Epithelial cell of prostate (primary cell): ENCODE measurements around the gene MRPL12.

Experiments used
- DNase-seq: peaks from one replicate; pipeline ENCODE4 v3.0.0-alpha.2; 2011; ENCODE audit warnings: low read depth, low spot score
- H3K27ac ChIP-seq: fragments of 450-650 bp; 2 replicates; pipeline ENCODE4 v1.5.1; 2017; ENCODE audit warnings: mild to moderate bottlenecking

MRPL12 gene

GRCh38 chr17:81700353-81701287, 2.5 kb upstream of the MRPL12 start:
- DNase-seq = no peak
- no peak overlapping the region for H3K27ac ChIP-seq

- H3K27ac ChIP-seq = peak overlapping the region; percentile 90
- DNase-seq = no peak
Observed at GRCh38 chr17:81701288-81702071, 1.7 kb upstream of the MRPL12 start.

GRCh38 chr17:81703747-81704654, 834 bp downstream of the MRPL12 start:
- no peak for DNase-seq

GRCh38 chr17:81705518-81706231, 2.5 kb downstream of the MRPL12 start:
- DNase-seq = no peak
- H3K27ac ChIP-seq = no peak overlapping the region

More at GRCh38 chr17:81703747-81704654, 834 bp downstream of the MRPL12 start:
- H3K27ac ChIP-seq = peak overlapping the region; percentile 90

DNA sequence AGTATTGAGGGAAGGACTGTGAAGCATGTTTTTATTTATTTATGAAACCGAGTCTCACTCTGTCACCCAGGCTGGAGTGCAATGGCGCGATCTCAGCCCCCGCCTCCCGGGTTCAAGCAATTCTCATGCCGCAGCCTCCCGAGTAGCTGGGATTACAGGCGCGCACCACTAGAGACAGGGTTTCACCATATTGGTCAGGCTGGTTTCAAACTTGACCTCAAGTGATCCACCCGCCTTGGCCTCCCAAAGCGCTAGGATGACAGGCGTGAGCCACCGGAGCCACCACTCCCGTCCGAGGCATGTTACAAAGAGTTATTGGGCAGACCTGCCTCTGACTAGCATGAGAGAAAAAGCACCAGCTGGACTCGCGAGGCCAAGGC, 3.1 kb downstream of the MRPL12 start:
- H3K27ac ChIP-seq = no peak overlapping the region

DNA sequence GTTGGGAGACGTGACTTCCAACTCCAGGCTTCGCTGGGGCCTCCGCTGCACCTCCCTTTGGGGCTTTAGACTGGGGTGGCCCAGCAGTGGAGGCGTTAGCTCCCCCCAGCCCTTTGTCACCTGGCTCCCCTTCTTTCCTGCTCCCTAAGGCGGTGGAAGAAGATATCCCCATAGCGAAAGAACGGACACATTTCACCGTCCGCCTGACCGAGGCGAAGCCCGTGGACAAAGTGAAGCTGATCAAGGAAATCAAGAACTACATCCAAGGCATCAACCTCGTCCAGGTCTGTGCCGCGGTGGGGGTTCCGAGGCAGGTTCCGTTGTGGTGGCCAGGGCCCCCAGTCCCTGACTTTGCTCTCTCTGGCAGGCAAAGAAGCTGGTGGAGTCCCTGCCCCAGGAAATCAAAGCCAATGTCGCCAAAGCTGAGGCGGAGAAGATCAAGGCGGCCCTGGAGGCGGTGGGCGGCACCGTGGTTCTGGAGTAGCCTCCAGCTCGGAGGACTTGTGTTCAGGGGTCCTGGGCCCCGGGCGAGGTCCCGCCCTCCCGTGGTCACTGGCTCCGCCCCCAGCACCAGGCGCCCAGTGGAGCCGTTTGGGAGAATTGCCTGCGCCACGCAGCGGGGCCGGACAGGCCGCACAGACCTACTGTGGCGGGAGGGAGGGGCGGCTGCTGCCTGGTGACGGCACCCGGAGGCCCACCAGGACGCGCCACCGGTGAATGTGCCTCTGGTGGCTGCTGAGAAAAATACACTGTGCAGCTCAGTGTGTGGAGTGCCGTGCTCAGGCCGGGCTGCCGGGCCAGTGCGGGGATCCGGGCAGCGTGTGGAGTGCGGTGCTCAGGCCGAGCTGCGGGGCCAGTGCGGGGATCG, 3.8 kb downstream of the MRPL12 start:
- no peak for DNase-seq
- H3K27ac ChIP-seq = no peak overlapping the region

More for the DNA sequence above, 3.1 kb downstream of the MRPL12 start:
- DNase-seq = no peak

- H3K27ac ChIP-seq = no peak overlapping the region
- no peak for DNase-seq
Observed at GRCh38 chr17:81707725-81708646, 4.8 kb downstream of the MRPL12 start.

DNA sequence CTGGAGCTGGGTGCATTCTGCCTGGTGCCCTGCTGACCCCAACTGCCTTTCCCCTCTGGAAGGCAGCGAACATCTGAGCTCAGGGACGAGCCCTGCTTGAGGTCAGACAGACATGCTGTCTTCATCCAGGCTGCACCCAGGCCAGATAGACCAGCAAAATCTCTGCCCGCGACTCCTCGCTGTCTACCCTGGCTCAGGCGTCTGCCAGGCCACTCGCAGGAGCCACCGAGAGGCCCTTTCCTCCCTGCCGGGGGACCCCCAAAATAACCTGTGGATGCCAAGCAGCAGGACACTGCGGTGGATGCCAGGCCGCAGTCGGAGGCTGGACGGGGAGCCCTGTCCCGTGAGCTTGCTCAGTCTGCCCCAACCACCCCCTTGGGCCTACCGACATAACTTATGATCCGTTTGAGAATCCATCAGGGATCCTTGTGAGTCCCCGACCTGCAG, 5.6 kb downstream of the MRPL12 start:
- H3K27ac ChIP-seq = no peak overlapping the region
- DNase-seq = no peak

- no peak for DNase-seq
- peak overlapping the region; percentile 64 for H3K27ac ChIP-seq
Observed at GRCh38 chr17:81710514-81711308, 7.5 kb downstream of the MRPL12 start.

GRCh38 chr17:81711814-81712467, 8.8 kb downstream of the MRPL12 start, which contains the start of gene SLC25A10:
Gene SLC25A10, plus strand, starts transcription at chr17:81712284. Its CDS starts 143 bp downstream, at chr17:81712427.
- no peak for DNase-seq
- H3K27ac ChIP-seq = peak within 1 kb of the TSS; percentile 64

DNA sequence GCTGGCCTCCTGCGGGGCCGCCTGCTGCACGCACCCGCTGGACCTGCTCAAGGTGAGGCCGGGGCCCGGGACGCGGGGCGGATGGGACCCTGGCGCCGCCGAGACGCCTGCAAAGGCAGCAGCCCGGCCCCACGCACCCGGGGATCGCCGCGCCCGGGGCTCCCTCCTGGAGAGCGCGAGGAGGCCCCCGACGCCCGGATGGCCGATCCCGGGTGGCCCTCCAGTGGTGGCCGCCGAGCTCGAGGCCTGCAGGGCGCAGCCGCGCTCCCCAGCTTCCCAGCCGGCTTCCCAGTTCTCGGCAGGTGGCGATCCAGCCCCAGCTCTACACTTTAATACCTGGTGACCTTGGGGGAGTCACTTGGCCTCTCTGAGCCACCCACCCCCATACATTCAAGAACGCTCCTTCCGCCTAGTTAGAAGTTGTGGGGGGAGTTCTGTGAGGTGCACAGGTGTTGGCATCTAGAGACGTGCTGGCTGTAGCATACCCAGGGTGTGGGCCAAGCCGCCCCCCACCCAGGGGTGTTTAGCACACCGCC, 9.4 kb downstream of the MRPL12 start:
- no peak for DNase-seq
- peak overlapping the region; percentile 64 for H3K27ac ChIP-seq

DNA sequence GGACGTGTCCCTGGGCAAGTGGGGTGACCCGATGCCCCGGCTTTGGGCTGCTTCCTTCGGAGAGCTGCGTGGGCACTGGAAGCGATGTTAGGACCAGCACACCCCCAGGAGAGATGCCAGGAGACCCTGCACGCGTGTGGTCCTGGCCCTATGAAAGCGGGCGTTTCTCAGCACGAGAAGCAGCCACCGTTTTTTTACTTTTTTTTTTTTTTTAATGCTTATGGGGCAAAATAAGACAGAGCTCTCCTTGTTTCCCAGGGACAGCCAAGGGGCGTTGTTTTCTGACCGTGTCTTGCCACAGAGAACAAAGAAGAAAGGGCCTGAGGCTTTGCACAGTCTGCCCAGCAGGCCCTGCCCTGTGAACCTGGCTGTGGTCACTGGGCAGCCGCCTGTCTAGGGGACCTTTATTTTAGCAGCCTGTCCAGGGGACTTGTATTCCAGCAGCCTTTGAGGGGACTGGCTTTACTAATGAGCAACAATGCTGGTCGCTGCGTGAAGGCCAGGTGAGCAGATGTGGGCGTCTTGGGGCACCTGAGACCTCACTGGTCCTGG, 9.9 kb downstream of the MRPL12 start:
- no peak for DNase-seq
- no peak overlapping the region for H3K27ac ChIP-seq

- DNase-seq = no peak
- no peak overlapping the region for H3K27ac ChIP-seq
Observed at GRCh38 chr17:81713556-81714411, 10.6 kb downstream of the MRPL12 start.

DNA sequence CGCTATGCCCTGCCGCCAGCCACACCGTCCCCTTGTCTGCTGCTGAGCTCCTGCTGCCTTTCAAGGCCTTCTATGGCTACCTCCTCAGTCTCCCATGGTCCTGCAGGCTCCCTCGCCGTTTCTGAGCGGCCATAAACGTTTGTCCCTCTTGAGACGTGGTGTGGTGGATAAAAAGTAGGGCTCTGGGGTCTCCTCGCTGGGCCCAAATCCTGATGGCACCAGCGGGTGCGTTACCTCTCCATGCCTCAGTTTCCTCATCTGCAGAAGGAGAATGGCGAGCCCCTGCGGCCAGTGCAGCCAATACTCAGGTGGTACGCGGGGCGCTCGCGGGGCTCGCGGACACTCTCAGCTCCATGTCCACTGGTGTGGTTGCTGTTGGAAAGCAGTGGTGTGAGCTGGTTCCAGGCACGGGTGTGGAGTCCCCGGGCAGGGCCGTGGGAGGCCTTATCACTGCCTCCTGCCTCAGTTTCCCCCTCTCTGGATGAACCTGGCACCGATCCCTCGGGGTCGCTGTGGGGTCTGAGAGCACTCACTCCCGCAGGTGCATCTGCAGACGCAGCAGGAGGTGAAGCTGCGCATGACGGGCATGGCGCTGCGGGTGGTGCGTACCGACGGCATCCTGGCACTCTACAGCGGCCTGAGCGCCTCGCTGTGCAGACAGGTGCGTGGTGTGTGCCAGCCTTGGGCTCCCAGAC, 11.4 kb downstream of the MRPL12 start:
- no peak overlapping the region for H3K27ac ChIP-seq
- DNase-seq = no peak
